Activated CD8-positive, alpha-beta T cell treated with anti-CD3 and anti-CD28 coated beads for 36 hours (primary cell): ENCODE data around the gene RAD51B. TPM values are rescaled to one million over a fixed set of nuclear protein-coding genes. Genes with fewer than 3 reads are reported as not detected.

ENCODE experiments used
- ATAC-seq: fragments of 200-7000 bp; cut with Tn5 transposase; one replicate; pipeline ENCODE4 v1.10.0; 2021; ENCODE audit warnings: mild to moderate bottlenecking, moderate library complexity
- CTCF ChIA-PET: fragments of 350-600 bp; sonication (Branson Sonifier 250); formaldehyde crosslinking; loops from one replicate; lab custom pipeline; 2021; ENCODE audit warnings: antibody characterized with exemption; lab: Charles Lee
- POLR2A ChIA-PET: fragments of 350-600 bp; sonication (Branson Sonifier 250); formaldehyde crosslinking; loops from one replicate; lab custom pipeline; 2021; ENCODE audit warnings: antibody characterized with exemption; lab: Charles Lee
- DNase-seq: peaks from one replicate; pipeline ENCODE4 v3.0.0-alpha.2; 2020
- H3K27ac Mint-ChIP-seq: one replicate; pipeline ENCODE4 v1.8.0; 2021; ENCODE audit warnings: mild to moderate bottlenecking, mixed read lengths
- H3K27me3 Mint-ChIP-seq: one replicate; pipeline ENCODE4 v1.8.0; 2021; ENCODE audit warnings: mixed read lengths
- H3K36me3 Mint-ChIP-seq: one replicate; pipeline ENCODE4 v1.8.0; 2021; ENCODE audit warnings: low read depth, mixed read lengths
- H3K4me1 Mint-ChIP-seq: one replicate; pipeline ENCODE4 v1.8.0; 2021; ENCODE audit warnings: low read depth, mixed read lengths
- H3K4me3 Mint-ChIP-seq: one replicate; pipeline ENCODE4 v1.8.0; 2021; ENCODE audit warnings: mild to moderate bottlenecking, moderate library complexity, mixed read lengths
- H3K9me3 Mint-ChIP-seq: one replicate; pipeline ENCODE4 v1.8.0; 2021; ENCODE audit warnings: mixed read lengths
- intact Hi-C: fragments of 100-400 bp; cut with micrococcal nuclease; formaldehyde crosslinking; loops from one replicate; pipeline ENCODE4 v1.10.0; 2022
- total RNA-seq, 2 experiments: library from RNA; stranded (reverse); gene quantifications; one replicate each; pipeline ENCODE4 v1.2.3, GENCODE V29; 2021
- TF ChIP-seq, protein P1 (sequence below): fragments of 200-600 bp; IDR thresholded peaks from one replicate; pipeline ENCODE4 v1.8.0; 2022; ENCODE audit warnings: antibody characterized with exemption, mild to moderate bottlenecking

Gene RAD51B
- total RNA-seq, 2 experiments from 2014 or later = 38.2 to 40.6 TPM

GRCh38 chr14:68246074-68246785 lies 426.7 kb downstream of the RAD51B start:
- DNase-seq = no peak
- no peaks in the 10 kb centered on the region for H3K36me3 Mint-ChIP-seq
- H3K27me3 Mint-ChIP-seq = no peaks in the 10 kb centered on the region
- H3K4me3 Mint-ChIP-seq = no peak overlapping the region
- POLR2A ChIA-PET = interaction anchor here (2.2 kb wide), 1 partner anchor 542 kb away, joined by 7 read pairs; no protein-coding TSS in a partner anchor
- CTCF ChIA-PET = interaction anchor here (0.6 to 8.3 kb wide), 4 partner anchors 196 to 598 kb away, joined by 3 to 87 read pairs (median 8); partner anchors contain the start of gene ZFP36L1
- no peak for ATAC-seq
- intact Hi-C loops = loop anchor here (5.0 to 10.0 kb wide), 2 partner anchors 301 to 571 kb away; no protein-coding TSS in a partner anchor
- peaks cover 37% of the 10 kb centered on the region for H3K4me1 Mint-ChIP-seq
- no peak overlapping the region for H3K27ac Mint-ChIP-seq
- TF ChIP-seq, protein P1, sequence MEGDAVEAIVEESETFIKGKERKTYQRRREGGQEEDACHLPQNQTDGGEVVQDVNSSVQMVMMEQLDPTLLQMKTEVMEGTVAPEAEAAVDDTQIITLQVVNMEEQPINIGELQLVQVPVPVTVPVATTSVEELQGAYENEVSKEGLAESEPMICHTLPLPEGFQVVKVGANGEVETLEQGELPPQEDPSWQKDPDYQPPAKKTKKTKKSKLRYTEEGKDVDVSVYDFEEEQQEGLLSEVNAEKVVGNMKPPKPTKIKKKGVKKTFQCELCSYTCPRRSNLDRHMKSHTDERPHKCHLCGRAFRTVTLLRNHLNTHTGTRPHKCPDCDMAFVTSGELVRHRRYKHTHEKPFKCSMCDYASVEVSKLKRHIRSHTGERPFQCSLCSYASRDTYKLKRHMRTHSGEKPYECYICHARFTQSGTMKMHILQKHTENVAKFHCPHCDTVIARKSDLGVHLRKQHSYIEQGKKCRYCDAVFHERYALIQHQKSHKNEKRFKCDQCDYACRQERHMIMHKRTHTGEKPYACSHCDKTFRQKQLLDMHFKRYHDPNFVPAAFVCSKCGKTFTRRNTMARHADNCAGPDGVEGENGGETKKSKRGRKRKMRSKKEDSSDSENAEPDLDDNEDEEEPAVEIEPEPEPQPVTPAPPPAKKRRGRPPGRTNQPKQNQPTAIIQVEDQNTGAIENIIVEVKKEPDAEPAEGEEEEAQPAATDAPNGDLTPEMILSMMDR = no peak
- no peaks in the 10 kb centered on the region for H3K9me3 Mint-ChIP-seq

DNA sequence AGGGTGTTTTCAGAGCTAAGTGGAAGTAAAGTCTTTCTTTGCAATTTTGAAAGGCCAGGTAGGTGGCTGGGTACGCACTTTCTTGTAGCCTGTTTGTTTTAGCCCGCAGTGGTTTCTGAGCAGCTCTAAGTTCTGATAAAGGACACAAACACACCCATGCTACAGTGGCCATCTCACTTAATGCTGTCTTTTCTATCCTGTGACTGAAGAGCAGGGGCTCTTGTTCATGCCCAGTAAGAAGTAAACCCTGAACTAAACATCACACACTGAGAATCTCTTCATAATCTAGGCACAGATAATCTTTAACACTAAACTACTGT lies 427.2 kb downstream of the RAD51B start:
- peaks cover 41% of the 10 kb centered on the region for H3K4me1 Mint-ChIP-seq

DNA sequence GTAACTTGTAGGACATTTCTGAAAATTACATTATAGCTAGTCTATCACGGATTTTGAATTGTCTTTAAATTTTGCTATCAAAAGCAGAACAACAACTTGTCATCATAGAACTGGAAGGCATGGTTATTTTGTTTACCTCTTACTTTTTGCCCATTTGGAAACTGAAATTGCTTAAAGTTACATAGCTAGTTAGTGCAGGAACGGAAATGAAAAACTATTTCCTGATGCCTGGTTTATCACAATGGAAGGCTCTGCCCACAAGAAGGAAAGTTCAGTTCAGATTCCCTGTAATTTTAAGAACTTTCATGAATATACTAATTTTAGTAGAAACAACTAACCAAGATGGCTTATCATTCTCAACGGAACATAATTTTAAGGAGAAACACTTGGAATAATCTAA lies 427.7 kb downstream of the RAD51B start:
- Mint-ChIP-seq H3K27ac (no peak overlapping the region), H3K4me3 (no peak overlapping the region), H3K27me3 (no peaks in the 10 kb centered on the region), H3K9me3 (no peaks in the 10 kb centered on the region), H3K4me1 (peaks cover 43% of the 10 kb centered on the region), H3K36me3 (no peaks in the 10 kb centered on the region)
- intact Hi-C loops = loop anchor here (5.0 to 10.0 kb wide), 2 partner anchors 302 to 570 kb away; no protein-coding TSS in a partner anchor
- CTCF ChIA-PET = interaction anchor here (0.6 to 8.3 kb wide), 16 partner anchors 12 to 597 kb away, joined by 3 to 87 read pairs (median 3); partner anchors contain the start of gene ZFP36L1
- POLR2A ChIA-PET = no interaction called here
- DNase-seq = no peak
- TF ChIP-seq, protein P1 = no peak
- no peak for ATAC-seq

More for the DNA sequence above, 427.2 kb downstream of the RAD51B start:
- Mint-ChIP-seq H3K36me3 (no peaks in the 10 kb centered on the region), H3K27ac (no peak overlapping the region), H3K9me3 (no peaks in the 10 kb centered on the region), H3K27me3 (no peaks in the 10 kb centered on the region), H3K4me3 (no peak overlapping the region)
- POLR2A ChIA-PET = no interaction called here
- CTCF ChIA-PET = interaction anchor here (0.6 to 8.3 kb wide), 6 partner anchors 13 to 597 kb away, joined by 3 to 87 read pairs (median 6); partner anchors contain the start of gene ZFP36L1
- TF ChIP-seq, protein P1 = no peak
- intact Hi-C loops = loop anchor here (5.0 to 10.0 kb wide), 2 partner anchors 302 to 571 kb away; no protein-coding TSS in a partner anchor
- no peak for DNase-seq
- ATAC-seq = no peak

GRCh38 chr14:68247676-68248268 lies 428.2 kb downstream of the RAD51B start:
- no peak overlapping the region for H3K4me3 Mint-ChIP-seq
- peaks cover 43% of the 10 kb centered on the region for H3K4me1 Mint-ChIP-seq
- DNase-seq (no peak), ATAC-seq (no peak)
- TF ChIP-seq, protein P1 = no peak
- intact Hi-C loops = loop anchor here (5.0 to 10.0 kb wide), 2 partner anchors 303 to 570 kb away; no protein-coding TSS in a partner anchor
- ChIA-PET CTCF (interaction anchor here (0.6 to 8.3 kb wide), 15 partner anchors 12 to 596 kb away, joined by 3 to 87 read pairs (median 3); partner anchors contain the start of gene ZFP36L1), POLR2A (no interaction called here)
- H3K9me3 Mint-ChIP-seq = no peaks in the 10 kb centered on the region
- no peaks in the 10 kb centered on the region for H3K36me3 Mint-ChIP-seq
- H3K27ac Mint-ChIP-seq = no peak overlapping the region
- no peaks in the 10 kb centered on the region for H3K27me3 Mint-ChIP-seq
